SK-N-SH (cell line): Measurements from ENCODE around the gene CLEC1B. TPM values are rescaled to one million over a fixed set of nuclear protein-coding genes. Genes with fewer than 3 reads are reported as not detected.
"Not testable (repeated sequence)": the region's sequence is repeated elsewhere in the genome, so short reads cannot be mapped to it uniquely, and the experiment has no call there.

Source experiments
- CTCF ChIA-PET: fragments of 300-600, 350-600 bp; formaldehyde crosslinking; extraction: SDS; loops from one replicate; lab custom pipeline; 2021; lab: Yijun Ruan, JAX
- POLR2A ChIA-PET: fragments of 350-600 bp; sonication (Branson Sonifier 250); formaldehyde crosslinking; extraction: SDS; loops from one replicate; lab custom pipeline; 2020; ENCODE audit warnings: antibody characterized with exemption, inconsistent platforms; lab: Yijun Ruan, JAX
- DNase-seq: peaks from one replicate; pipeline ENCODE4 v3.0.0; 2012
- H2AFZ ChIP-seq: fragments of 200-600 bp; sonication (generic); 2 replicates; pipeline ENCODE4 v1.8.1; 2016; ENCODE audit warnings: antibody characterized with exemption, mild to moderate bottlenecking, low read depth
- H3F3A ChIP-seq: fragments of 200-600 bp; sonication (generic); replicated peaks from 2 replicates; pipeline ENCODE3; 2016; ENCODE audit warnings: antibody characterized with exemption, mild to moderate bottlenecking; ENCODE audit not compliant: insufficient read depth
- H3K27ac ChIP-seq, 2 experiments: fragments of 200-500 bp in 1 of 2; fragments of 200-600 bp in 1 of 2; sonication (Bioruptor generic) in 1 of 2; sonication (generic), shearing (Covaris generic) in 1 of 2; 2 replicates each; pipeline versions ENCODE4 v1.5.1 to v1.6.1; 2014 to 2016; ENCODE audit warnings: low read depth in 2 of 2, inconsistent platforms in 1 of 2, low read length in 1 of 2, mild to moderate bottlenecking in 1 of 2, mixed read lengths in 1 of 2
- H3K27me3 ChIP-seq: fragments of 200-600 bp; sonication (generic), shearing (Covaris generic); 2 replicates; pipeline ENCODE4 v1.6.1; 2016; ENCODE audit warnings: mixed run types; ENCODE audit not compliant: insufficient read depth
- H3K36me3 ChIP-seq, 2 experiments: fragments of 200-500 bp in 1 of 2; fragments of 200-600 bp in 1 of 2; sonication (Bioruptor generic) in 1 of 2; sonication (generic) in 1 of 2; replicated peaks in 1 of 2; 2 replicates each; pipeline versions ENCODE3 to v1.5.1; 2014 to 2016; ENCODE audit warnings: low read length in 1 of 2, mild to moderate bottlenecking in 1 of 2; ENCODE audit not compliant: insufficient read depth in 2 of 2, control insufficient read depth in 1 of 2
- H3K4me1 ChIP-seq, 2 experiments: fragments of 200-500 bp in 1 of 2; fragments of 200-600 bp in 1 of 2; sonication (Bioruptor generic) in 1 of 2; sonication (generic), shearing (Covaris generic) in 1 of 2; 2 replicates each; pipeline versions ENCODE4 v1.5.1 to v1.6.1; 2014 to 2016; ENCODE audit warnings: low read depth in 1 of 2, low read length in 1 of 2, mixed run types in 1 of 2; ENCODE audit not compliant: insufficient read depth in 2 of 2, control insufficient read depth in 1 of 2
- H3K4me2 ChIP-seq: fragments of 200-600 bp; sonication (generic), shearing (Covaris generic); 2 replicates; pipeline ENCODE4 v1.6.1; 2017; ENCODE audit warnings: mixed run types
- H3K4me3 ChIP-seq, 2 experiments: fragments of 200-500 bp in 1 of 2; fragments of 200-600 bp in 1 of 2; sonication (Bioruptor generic) in 1 of 2; sonication (generic), shearing (Covaris generic) in 1 of 2; 2 replicates each; pipeline versions ENCODE4 v1.5.1 to v1.8.1; 2014 to 2016; ENCODE audit warnings: low read depth in 2 of 2, inconsistent platforms in 1 of 2, low read length in 1 of 2, mild to moderate bottlenecking in 1 of 2, mixed read lengths in 1 of 2, moderate library complexity in 1 of 2
- H3K79me2 ChIP-seq: fragments of 200-600 bp; sonication (generic); 2 replicates; pipeline ENCODE4 v1.8.1; 2017; ENCODE audit warnings: mild to moderate bottlenecking; ENCODE audit not compliant: insufficient read depth
- H3K9ac ChIP-seq: fragments of 200-600 bp; sonication (generic); 2 replicates; pipeline ENCODE4 v1.6.1; 2017; ENCODE audit warnings: mixed run types
- H3K9me2 ChIP-seq: fragments of 200-600 bp; sonication (generic); 2 replicates; pipeline ENCODE4 v1.6.1; 2017; ENCODE audit warnings: mixed run types
- H3K9me3 ChIP-seq: fragments of 200-600 bp; sonication (generic); 2 replicates; pipeline ENCODE4 v1.6.1; 2017; ENCODE audit warnings: mixed run types, mild to moderate bottlenecking, moderate library complexity
- H4K20me1 ChIP-seq: fragments of 200-600 bp; sonication (generic); 2 replicates; pipeline ENCODE4 v1.6.1; 2017; ENCODE audit warnings: mild to moderate bottlenecking, mixed run types; ENCODE audit not compliant: insufficient read depth
- FOSL2 ChIP-seq: IDR thresholded peaks from 2 replicates; pipeline ENCODE4 v1.4.0; 2012; ENCODE audit warnings: low read depth, mild to moderate bottlenecking, moderate library complexity, borderline replicate concordance
- FOXJ3 ChIP-seq: sonication (generic); formaldehyde crosslinking; IDR thresholded peaks from 2 replicates; pipeline ENCODE4 v1.5.1; 2020; ENCODE audit warnings: mild to moderate bottlenecking, missing genetic modification reagents
- GABPA ChIP-seq: IDR thresholded peaks from 2 replicates; pipeline ENCODE4 v1.4.0; 2012; ENCODE audit warnings: low read depth, mild to moderate bottlenecking
- GATA2 ChIP-seq: sonication (generic); formaldehyde crosslinking; IDR thresholded peaks from 2 replicates; pipeline ENCODE4 v1.5.0; 2020; ENCODE audit warnings: mild to moderate bottlenecking, missing genetic modification reagents
- JUND ChIP-seq: IDR thresholded peaks from 2 replicates; pipeline ENCODE4 v1.4.0; 2012
- NRF1 ChIP-seq: IDR thresholded peaks from 2 replicates; pipeline ENCODE4 v1.6.1; 2012; ENCODE audit warnings: low read depth, mild to moderate bottlenecking, low read length
- PBX3 ChIP-seq: IDR thresholded peaks from 2 replicates; pipeline ENCODE4; 2012
- RAD21 ChIP-seq: IDR thresholded peaks from 2 replicates; pipeline ENCODE4 v1.6.1; 2012; ENCODE audit warnings: mild to moderate bottlenecking, low read length
- RFX5 ChIP-seq: IDR thresholded peaks from 2 replicates; pipeline ENCODE4 v1.6.1; 2012; ENCODE audit warnings: mild to moderate bottlenecking, improper control_type of control experiment, low read length
- SIN3A ChIP-seq: IDR thresholded peaks from 2 replicates; pipeline ENCODE4 v1.6.1; 2012; ENCODE audit warnings: low read depth, mild to moderate bottlenecking, low read length, moderate library complexity, borderline replicate concordance
- SMC3 ChIP-seq: IDR thresholded peaks from 2 replicates; pipeline ENCODE4 v1.6.1; 2012; ENCODE audit warnings: low read depth, low read length, improper control_type of control experiment
- USF2 ChIP-seq: fragments of 150-350 bp; IDR thresholded peaks from 2 replicates; pipeline ENCODE4 v1.6.1; 2017; ENCODE audit warnings: antibody characterized with exemption, low read length, low read depth, borderline replicate concordance
- YY1 ChIP-seq: IDR thresholded peaks from 2 replicates; pipeline ENCODE4 v1.4.0; 2012; ENCODE audit warnings: low read depth, mild to moderate bottlenecking
- ZBTB33 ChIP-seq: IDR thresholded peaks from 2 replicates; pipeline ENCODE4 v1.4.0; 2012; ENCODE audit warnings: low read depth, borderline replicate concordance
- WGBS: methylation state at CpG from one replicate; pipeline ENCODE4 v1.1.6; 2017; ENCODE audit warnings: low lambda C conversion rate; 5-methylcytosine and 5-hydroxymethylcytosine counted together
- polyA plus RNA-seq, 3 experiments: library from polyadenylated mRNA; depleted of rRNA; stranded (reverse); fragments of >200 nt; gene quantifications; 2 replicates each; pipeline ENCODE4 v1.2.3, GENCODE V29; 2012
- TF ChIP-seq, protein P1 (sequence below): IDR thresholded peaks from 2 replicates; pipeline ENCODE4 v1.6.1; 2012; ENCODE audit warnings: mild to moderate bottlenecking, low read depth, low read length, moderate library complexity

Gene CLEC1B
- polyA plus RNA-seq, 1 of the 3 experiments (the other 2 are of a cell fraction) = not detected

DNA sequence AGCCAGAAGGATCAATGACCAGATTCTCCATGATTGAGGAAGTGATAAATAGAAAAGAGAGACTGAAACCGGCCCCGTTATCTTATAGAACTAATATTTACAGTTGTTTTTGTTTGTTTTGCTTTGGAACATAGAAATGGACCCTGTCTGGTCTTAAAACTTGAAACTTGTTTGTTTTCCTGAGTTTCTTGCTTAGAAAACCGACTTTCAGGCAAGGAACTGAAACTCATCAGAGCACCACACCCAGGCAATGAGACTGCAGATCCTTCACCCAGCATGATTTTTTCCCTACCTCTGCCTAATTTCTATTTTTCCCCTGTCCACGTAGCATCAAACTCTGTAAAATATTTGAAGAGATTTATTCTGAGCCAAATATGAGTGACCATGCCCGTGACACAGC is 38.3 kb downstream of the CLEC1B start:
- Histone ChIP-seq H3K27ac (no peak overlapping the region), H3K4me2 (no peak overlapping the region), H3K9me3 (no peaks in the 10 kb centered on the region), H3K27me3 (no peaks in the 10 kb centered on the region), H3K36me3 (no peaks in the 10 kb centered on the region), H3K9ac (no peak overlapping the region), H4K20me1 (no peaks in the 10 kb centered on the region), H3K79me2 (no peaks in the 10 kb centered on the region), H3K4me1 (no peaks in the 10 kb centered on the region), H3K4me3 (no peak overlapping the region), H3F3A (no peaks in the 10 kb centered on the region), H2AFZ (no peak overlapping the region), H3K9me2 (no peaks in the 10 kb centered on the region)
- no peak for DNase-seq
- POLR2A ChIA-PET = no interaction called here
- CTCF ChIA-PET = no interaction called here
- TF ChIP-seq SIN3A (no peak), RFX5 (no peak), GABPA (no peak), NRF1 (no peak), USF2 (no peak), SMC3 (no peak), JUND (no peak), PBX3 (no peak), RAD21 (no peak), FOSL2 (no peak)
- TF ChIP-seq, protein P1, sequence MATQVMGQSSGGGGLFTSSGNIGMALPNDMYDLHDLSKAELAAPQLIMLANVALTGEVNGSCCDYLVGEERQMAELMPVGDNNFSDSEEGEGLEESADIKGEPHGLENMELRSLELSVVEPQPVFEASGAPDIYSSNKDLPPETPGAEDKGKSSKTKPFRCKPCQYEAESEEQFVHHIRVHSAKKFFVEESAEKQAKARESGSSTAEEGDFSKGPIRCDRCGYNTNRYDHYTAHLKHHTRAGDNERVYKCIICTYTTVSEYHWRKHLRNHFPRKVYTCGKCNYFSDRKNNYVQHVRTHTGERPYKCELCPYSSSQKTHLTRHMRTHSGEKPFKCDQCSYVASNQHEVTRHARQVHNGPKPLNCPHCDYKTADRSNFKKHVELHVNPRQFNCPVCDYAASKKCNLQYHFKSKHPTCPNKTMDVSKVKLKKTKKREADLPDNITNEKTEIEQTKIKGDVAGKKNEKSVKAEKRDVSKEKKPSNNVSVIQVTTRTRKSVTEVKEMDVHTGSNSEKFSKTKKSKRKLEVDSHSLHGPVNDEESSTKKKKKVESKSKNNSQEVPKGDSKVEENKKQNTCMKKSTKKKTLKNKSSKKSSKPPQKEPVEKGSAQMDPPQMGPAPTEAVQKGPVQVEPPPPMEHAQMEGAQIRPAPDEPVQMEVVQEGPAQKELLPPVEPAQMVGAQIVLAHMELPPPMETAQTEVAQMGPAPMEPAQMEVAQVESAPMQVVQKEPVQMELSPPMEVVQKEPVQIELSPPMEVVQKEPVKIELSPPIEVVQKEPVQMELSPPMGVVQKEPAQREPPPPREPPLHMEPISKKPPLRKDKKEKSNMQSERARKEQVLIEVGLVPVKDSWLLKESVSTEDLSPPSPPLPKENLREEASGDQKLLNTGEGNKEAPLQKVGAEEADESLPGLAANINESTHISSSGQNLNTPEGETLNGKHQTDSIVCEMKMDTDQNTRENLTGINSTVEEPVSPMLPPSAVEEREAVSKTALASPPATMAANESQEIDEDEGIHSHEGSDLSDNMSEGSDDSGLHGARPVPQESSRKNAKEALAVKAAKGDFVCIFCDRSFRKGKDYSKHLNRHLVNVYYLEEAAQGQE = no peak
- 9% methylated on average over 5 of the region's 5 CpGs for WGBS

GRCh38 chr12:9957834-9958233 is 41.1 kb downstream of the CLEC1B start:
- ChIA-PET POLR2A (no interaction called here), CTCF (no interaction called here)
- Histone ChIP-seq H3K79me2 (no peaks in the 10 kb centered on the region), H3K4me3 (no peak overlapping the region), H3F3A (no peaks in the 10 kb centered on the region), H3K4me1 (no peaks in the 10 kb centered on the region), H3K9ac (no peak overlapping the region), H2AFZ (no peak overlapping the region), H3K27me3 (no peaks in the 10 kb centered on the region), H3K9me3 (no peaks in the 10 kb centered on the region), H3K9me2 (no peaks in the 10 kb centered on the region), H4K20me1 (no peaks in the 10 kb centered on the region), H3K36me3 (no peaks in the 10 kb centered on the region), H3K4me2 (no peak overlapping the region), H3K27ac (no peak overlapping the region)
- TF ChIP-seq FOXJ3 (CRISPR knock-in tag) (no peak), ZBTB33 (no peak), YY1 (no peak), SIN3A (no peak), GABPA (no peak), GATA2 (CRISPR knock-in tag) (no peak), SMC3 (no peak)
- DNase-seq = no peak

GRCh38 chr12:9952954-9953729 is 45.8 kb downstream of the CLEC1B start:
- 55% methylated on average over 5 of the region's 55 CpGs for WGBS
- CTCF ChIA-PET = not testable (repeated sequence)

More at GRCh38 chr12:9952954-9953729, 45.8 kb downstream of the CLEC1B start:
- H3K79me2 ChIP-seq, H3K27me3 ChIP-seq, H3K4me2 ChIP-seq, H3F3A ChIP-seq, POLR2A ChIA-PET, H2AFZ ChIP-seq, H3K4me3 ChIP-seq, DNase-seq, H3K9ac ChIP-seq, H3K9me2 ChIP-seq, H4K20me1 ChIP-seq, H3K36me3 ChIP-seq, H3K27ac ChIP-seq, H3K9me3 ChIP-seq, H3K4me1 ChIP-seq: not testable (repeated sequence)
